ENCODE data around the gene ERCC2. TPM values are rescaled to one million over a fixed set of nuclear protein-coding genes. Genes with fewer than 3 reads are reported as not detected.

ERCC2 gene
- total and polyA plus RNA-seq, 2 of the 4 experiments (the other 2 are of a cell fraction), result 30.6 to 66.5 TPM

- H2AK9ac ChIP-seq (replicated peaks; ENCODE audit: low read depth, low read length, poor library complexity), result no peak overlapping the region
- no peaks in the 10 kb centered on the region for H3K9me1 ChIP-seq (ENCODE audit: insufficient read depth, low read length)
- ChIA-PET POLR2A (ENCODE audit: unreplicated experiment) (no interaction called here), CTCF (interaction anchor here (0.8 to 1.2 kb wide), 2 partner anchors 139 to 169 kb away, joined by 3 read pairs; no protein-coding TSS in a partner anchor)
- no TSS peak for BruUV-seq (replicated peaks)
- H3K27me3 ChIP-seq (ENCODE audit: control insufficient read depth, insufficient read depth, low read length), result peaks cover 17% of the 10 kb centered on the region
- DNase-seq (no peak), ATAC-seq (ENCODE audit: low read depth) (no peak)
- no peak overlapping the region for H3K14ac ChIP-seq (replicated peaks; ENCODE audit: low read depth, low read length)
- no peak overlapping the region for H3K4ac ChIP-seq (ENCODE audit: low read depth, low read length)
- no peak overlapping the region for H4K8ac ChIP-seq (ENCODE audit: low read depth in 2 of 2, low read length in 2 of 2)
- no peak overlapping the region for H3K56ac ChIP-seq (ENCODE audit: extremely low read depth, insufficient read depth, low read length)
- H3K4me3 ChIP-seq (ENCODE audit: insufficient read depth, low read depth, low read length), result no peak overlapping the region
- H4K5ac ChIP-seq (ENCODE audit: low read depth, low read length), result no peak overlapping the region
- no peak overlapping the region for H3K27ac ChIP-seq (ENCODE audit: insufficient read depth, low read length)
- dilution Hi-C loops (cut with HindIII; ENCODE audit: low sequenced_read_pairs, unreplicated experiment) (no loop called here), in situ Hi-C loops (cut with MboI; ENCODE audit: low sequenced_read_pairs) (no loop called here), intact Hi-C loops (cut with micrococcal nuclease) (loop anchor here (5.0 kb wide), 1 partner anchor 87 kb away; the partner anchor contains the start of gene MARK4)
- H2BK20ac ChIP-seq (ENCODE audit: low read depth, low read length), result no peak overlapping the region
- H4K20me1 ChIP-seq (ENCODE audit: insufficient read depth, low read length), result no peaks in the 10 kb centered on the region
- H3K23ac ChIP-seq (ENCODE audit: low read depth, low read length), result no peak overlapping the region
- no peak overlapping the region for H2BK120ac ChIP-seq (ENCODE audit: low read depth, low read length)
- no peak overlapping the region for H2BK5ac ChIP-seq (ENCODE audit: low read depth, low read length, poor library complexity, severe bottlenecking)
- H3K9me3 ChIP-seq (ENCODE audit: control insufficient read depth, insufficient read depth, low read length), result no peaks in the 10 kb centered on the region
- no peak overlapping the region for H4K91ac ChIP-seq (ENCODE audit: insufficient read depth, low read depth, low read length)
- H3K79me1 ChIP-seq (ENCODE audit: low read depth in 1 of 2, low read length in 2 of 2), result no peaks in the 10 kb centered on the region
- 79% methylated on average over 2 of the region's 6 CpGs; no CpG with 5 or more reads in 1 of the 2 experiments for WGBS, 2 experiments (ENCODE audit: extremely low coverage in 2 of 2, insufficient read length in 1 of 2)
- no peak overlapping the region for H2AFZ ChIP-seq (replicated peaks; ENCODE audit: low read length, poor library complexity)
- H3K36me3 ChIP-seq (ENCODE audit: control insufficient read depth, insufficient read depth, low read length), result no peaks in the 10 kb centered on the region
- H2BK15ac ChIP-seq (ENCODE audit: low read depth, low read length), result no peak overlapping the region
- no peak for TF ChIP-seq CHD1 (IDR thresholded peaks at IDR 0.05; ENCODE audit: low read depth, low read length)
- TF ChIP-seq RCOR1 (IDR thresholded peaks at IDR 0.05; ENCODE audit: insufficient replicate concordance, low read length), result no peak
- no peak for TF ChIP-seq SMC3 (IDR thresholded peaks at IDR 0.05; ENCODE audit: low read depth, low read length)
- no peak for TF ChIP-seq NFE2L2 (IDR thresholded peaks at IDR 0.05; ENCODE audit: low read depth, low read length)
- no peak for TF ChIP-seq POLR2A (IDR thresholded peaks at IDR 0.05; ENCODE audit: low read depth, low read length)
- TF ChIP-seq RFX5 (IDR thresholded peaks at IDR 0.05; ENCODE audit: low read depth, low read length), result no peak
- TF ChIP-seq RAD21 (IDR thresholded peaks at IDR 0.05; ENCODE audit: low read length), result no peak
- no peaks in the 10 kb centered on the region for H3K4me1 ChIP-seq (ENCODE audit: control insufficient read depth, insufficient read depth, low read length)
- H3K9ac ChIP-seq (ENCODE audit: low read depth, low read length), result no peak overlapping the region
- H3K4me2 ChIP-seq (ENCODE audit: low read depth, low read length), result no peak overlapping the region
- no peak overlapping the region for H2AK5ac ChIP-seq (ENCODE audit: low read depth, low read length)
- no peak overlapping the region for H3K18ac ChIP-seq (ENCODE audit: low read depth, low read length)
Measured at GRCh38 chr19:45339629-45340028, 30.7 kb downstream of the ERCC2 start.

All from IMR-90 (cell line).